ENCODE measurements around the gene U2SURP. TPM values are rescaled to one million over a fixed set of nuclear protein-coding genes. Genes with fewer than 3 reads are reported as not detected.

Gene U2SURP
- total RNA-seq, 1 experiment from 2014 or later = 135 TPM

- H3K9me2 ChIP-seq (replicated peaks; ENCODE audit: insufficient read depth, low read length) = no peaks in the 10 kb centered on the region
- no peak overlapping the region for H2AFZ ChIP-seq (ENCODE audit: low read length)
Observed at GRCh38 chr3:143083781-143084180, 82.4 kb downstream of the U2SURP start.

GRCh38 chr3:143084856-143085731, 83.7 kb downstream of the U2SURP start:
- Histone ChIP-seq H3K4me1 (ENCODE audit: low read length) (peaks cover 34% of the 10 kb centered on the region), H3K9me3 (ENCODE audit: low read length) (no peaks in the 10 kb centered on the region), H3K27ac (ENCODE audit: low read length) (no peak overlapping the region), H3K4me2 (ENCODE audit: low read depth, low read length, poor library complexity, severe bottlenecking) (no peak overlapping the region), H3K9ac (ENCODE audit: low read length) (no peak overlapping the region), H3K36me3 (ENCODE audit: insufficient read depth, low read length) (no peaks in the 10 kb centered on the region), H3K79me2 (ENCODE audit: low read length) (no peaks in the 10 kb centered on the region), H3K4me3 (ENCODE audit: low read length) (no peak overlapping the region), H3K27me3 (ENCODE audit: low read length) (no peaks in the 10 kb centered on the region), H3K9me2 (replicated peaks; ENCODE audit: insufficient read depth, low read length) (no peaks in the 10 kb centered on the region), H4K20me1 (ENCODE audit: insufficient read depth, low read depth, low read length) (no peaks in the 10 kb centered on the region), H2AFZ (ENCODE audit: low read length) (no peak overlapping the region)
- DNase-seq = peak; percentile 71

More at GRCh38 chr3:143083781-143084180, 82.4 kb downstream of the U2SURP start:
- no peaks in the 10 kb centered on the region for H3K27me3 ChIP-seq (ENCODE audit: low read length)
- no peaks in the 10 kb centered on the region for H3K79me2 ChIP-seq (ENCODE audit: low read length)
- no peak overlapping the region for H3K27ac ChIP-seq (ENCODE audit: low read length)
- no peaks in the 10 kb centered on the region for H4K20me1 ChIP-seq (ENCODE audit: insufficient read depth, low read depth, low read length)
- H3K4me2 ChIP-seq (ENCODE audit: low read depth, low read length, poor library complexity, severe bottlenecking) = no peak overlapping the region
- no peaks in the 10 kb centered on the region for H3K9me3 ChIP-seq (ENCODE audit: low read length)
- no peak for DNase-seq
- peaks cover 38% of the 10 kb centered on the region for H3K4me1 ChIP-seq (ENCODE audit: low read length)
- no peak overlapping the region for H3K4me3 ChIP-seq (ENCODE audit: low read length)
- no peaks in the 10 kb centered on the region for H3K36me3 ChIP-seq (ENCODE audit: insufficient read depth, low read length)
- no peak overlapping the region for H3K9ac ChIP-seq (ENCODE audit: low read length)

GRCh38 chr3:143088835-143089234, 87.5 kb downstream of the U2SURP start:
- no peaks in the 10 kb centered on the region for H3K9me2 ChIP-seq (replicated peaks; ENCODE audit: insufficient read depth, low read length)
- peaks cover 7% of the 10 kb centered on the region for H3K4me1 ChIP-seq (ENCODE audit: low read length)
- no peak for DNase-seq
- H3K9ac ChIP-seq (ENCODE audit: low read length) = no peak overlapping the region
- H3K36me3 ChIP-seq (ENCODE audit: insufficient read depth, low read length) = no peaks in the 10 kb centered on the region
- H3K27me3 ChIP-seq (ENCODE audit: low read length) = no peaks in the 10 kb centered on the region
- H2AFZ ChIP-seq (ENCODE audit: low read length) = no peak overlapping the region
- H4K20me1 ChIP-seq (ENCODE audit: insufficient read depth, low read depth, low read length) = no peaks in the 10 kb centered on the region
- no peak overlapping the region for H3K4me3 ChIP-seq (ENCODE audit: low read length)
- H3K4me2 ChIP-seq (ENCODE audit: low read depth, low read length, poor library complexity, severe bottlenecking) = no peak overlapping the region
- H3K27ac ChIP-seq (ENCODE audit: low read length) = no peak overlapping the region
- H3K9me3 ChIP-seq (ENCODE audit: low read length) = no peaks in the 10 kb centered on the region
- no peaks in the 10 kb centered on the region for H3K79me2 ChIP-seq (ENCODE audit: low read length)

GRCh38 chr3:143089965-143090364, 88.6 kb downstream of the U2SURP start:
- H3K9ac ChIP-seq (ENCODE audit: low read length) = no peak overlapping the region
- H2AFZ ChIP-seq (ENCODE audit: low read length) = no peak overlapping the region
- no peaks in the 10 kb centered on the region for H3K36me3 ChIP-seq (ENCODE audit: insufficient read depth, low read length)
- no peaks in the 10 kb centered on the region for H4K20me1 ChIP-seq (ENCODE audit: insufficient read depth, low read depth, low read length)
- H3K9me2 ChIP-seq (replicated peaks; ENCODE audit: insufficient read depth, low read length) = no peaks in the 10 kb centered on the region
- no peaks in the 10 kb centered on the region for H3K79me2 ChIP-seq (ENCODE audit: low read length)
- H3K4me3 ChIP-seq (ENCODE audit: low read length) = no peak overlapping the region
- H3K4me2 ChIP-seq (ENCODE audit: low read depth, low read length, poor library complexity, severe bottlenecking) = no peak overlapping the region
- no peaks in the 10 kb centered on the region for H3K9me3 ChIP-seq (ENCODE audit: low read length)
- no peaks in the 10 kb centered on the region for H3K27me3 ChIP-seq (ENCODE audit: low read length)
- H3K27ac ChIP-seq (ENCODE audit: low read length) = no peak overlapping the region
- DNase-seq = no peak
- H3K4me1 ChIP-seq (ENCODE audit: low read length) = peaks cover 4% of the 10 kb centered on the region

- no peaks in the 10 kb centered on the region for H3K4me1 ChIP-seq (ENCODE audit: low read length)
- no peaks in the 10 kb centered on the region for H3K27me3 ChIP-seq (ENCODE audit: low read length)
- no peaks in the 10 kb centered on the region for H3K36me3 ChIP-seq (ENCODE audit: insufficient read depth, low read length)
- no peaks in the 10 kb centered on the region for H3K9me2 ChIP-seq (replicated peaks; ENCODE audit: insufficient read depth, low read length)
- no peaks in the 10 kb centered on the region for H3K9me3 ChIP-seq (ENCODE audit: low read length)
- H2AFZ ChIP-seq (ENCODE audit: low read length) = no peak overlapping the region
- no peak for DNase-seq
- H3K27ac ChIP-seq (ENCODE audit: low read length) = no peak overlapping the region
- no peak overlapping the region for H3K4me3 ChIP-seq (ENCODE audit: low read length)
- H3K79me2 ChIP-seq (ENCODE audit: low read length) = no peaks in the 10 kb centered on the region
- H4K20me1 ChIP-seq (ENCODE audit: insufficient read depth, low read depth, low read length) = no peaks in the 10 kb centered on the region
- no peak overlapping the region for H3K9ac ChIP-seq (ENCODE audit: low read length)
- H3K4me2 ChIP-seq (ENCODE audit: low read depth, low read length, poor library complexity, severe bottlenecking) = no peak overlapping the region
Observed at GRCh38 chr3:143090486-143090885, 89.1 kb downstream of the U2SURP start.

GRCh38 chr3:143090976-143091837, 89.8 kb downstream of the U2SURP start:
- no peak overlapping the region for H3K4me3 ChIP-seq (ENCODE audit: low read length)
- no peak overlapping the region for H3K27ac ChIP-seq (ENCODE audit: low read length)
- no peak overlapping the region for H3K9ac ChIP-seq (ENCODE audit: low read length)
- H3K27me3 ChIP-seq (ENCODE audit: low read length) = no peaks in the 10 kb centered on the region
- H3K4me1 ChIP-seq (ENCODE audit: low read length) = no peaks in the 10 kb centered on the region
- no peak overlapping the region for H3K4me2 ChIP-seq (ENCODE audit: low read depth, low read length, poor library complexity, severe bottlenecking)
- H2AFZ ChIP-seq (ENCODE audit: low read length) = no peak overlapping the region
- no peaks in the 10 kb centered on the region for H3K9me3 ChIP-seq (ENCODE audit: low read length)
- H3K36me3 ChIP-seq (ENCODE audit: insufficient read depth, low read length) = no peaks in the 10 kb centered on the region
- no peaks in the 10 kb centered on the region for H3K9me2 ChIP-seq (replicated peaks; ENCODE audit: insufficient read depth, low read length)
- no peak for DNase-seq
- H3K79me2 ChIP-seq (ENCODE audit: low read length) = no peaks in the 10 kb centered on the region
- no peaks in the 10 kb centered on the region for H4K20me1 ChIP-seq (ENCODE audit: insufficient read depth, low read depth, low read length)

GRCh38 chr3:143092191-143092590, 90.8 kb downstream of the U2SURP start:
- Histone ChIP-seq H3K9me3 (ENCODE audit: low read length) (no peaks in the 10 kb centered on the region), H3K4me3 (ENCODE audit: low read length) (no peak overlapping the region), H2AFZ (ENCODE audit: low read length) (no peak overlapping the region), H4K20me1 (ENCODE audit: insufficient read depth, low read depth, low read length) (no peaks in the 10 kb centered on the region), H3K79me2 (ENCODE audit: low read length) (no peaks in the 10 kb centered on the region), H3K4me1 (ENCODE audit: low read length) (no peaks in the 10 kb centered on the region), H3K36me3 (ENCODE audit: insufficient read depth, low read length) (no peaks in the 10 kb centered on the region), H3K27ac (ENCODE audit: low read length) (no peak overlapping the region), H3K9me2 (replicated peaks; ENCODE audit: insufficient read depth, low read length) (no peaks in the 10 kb centered on the region), H3K27me3 (ENCODE audit: low read length) (no peaks in the 10 kb centered on the region), H3K9ac (ENCODE audit: low read length) (no peak overlapping the region), H3K4me2 (ENCODE audit: low read depth, low read length, poor library complexity, severe bottlenecking) (no peak overlapping the region)
- DNase-seq = no peak

GRCh38 chr3:143095813-143096212, 94.4 kb downstream of the U2SURP start:
- Histone ChIP-seq H3K4me2 (ENCODE audit: low read depth, low read length, poor library complexity, severe bottlenecking) (no peak overlapping the region), H3K27me3 (ENCODE audit: low read length) (no peaks in the 10 kb centered on the region), H3K4me1 (ENCODE audit: low read length) (no peaks in the 10 kb centered on the region), H3K79me2 (ENCODE audit: low read length) (no peaks in the 10 kb centered on the region), H2AFZ (ENCODE audit: low read length) (no peak overlapping the region), H4K20me1 (ENCODE audit: insufficient read depth, low read depth, low read length) (no peaks in the 10 kb centered on the region), H3K9ac (ENCODE audit: low read length) (no peak overlapping the region), H3K27ac (ENCODE audit: low read length) (no peak overlapping the region), H3K4me3 (ENCODE audit: low read length) (no peak overlapping the region), H3K36me3 (ENCODE audit: insufficient read depth, low read length) (no peaks in the 10 kb centered on the region), H3K9me2 (replicated peaks; ENCODE audit: insufficient read depth, low read length) (no peaks in the 10 kb centered on the region), H3K9me3 (ENCODE audit: low read length) (no peaks in the 10 kb centered on the region)
- no peak for DNase-seq
